M059J (cell line): ENCODE results near the gene AAGAB. TPM values are rescaled to one million over a fixed set of nuclear protein-coding genes. Genes with fewer than 3 reads are reported as not detected.
"Not testable (repeated sequence)": the region's sequence is repeated elsewhere in the genome, so short reads cannot be mapped to it uniquely, and the experiment has no call there.

Experiments used
- DNase-seq: peaks from one replicate; pipeline ENCODE4 v3.0.0-alpha.2; 2012; ENCODE audit warnings: low read depth
- total RNA-seq: library from RNA; depleted of rRNA; stranded (reverse); fragments of >200 nt; shearing (Covaris generic); gene quantifications from 2 replicates; pipeline ENCODE4 v1.2.3, GENCODE V29; 2014

AAGAB gene
- total RNA-seq, 1 experiment from 2014 or later = 106 TPM

GRCh38 chr15:67171471-67171870, 83.0 kb downstream of the AAGAB start:
- no peak for DNase-seq

DNA sequence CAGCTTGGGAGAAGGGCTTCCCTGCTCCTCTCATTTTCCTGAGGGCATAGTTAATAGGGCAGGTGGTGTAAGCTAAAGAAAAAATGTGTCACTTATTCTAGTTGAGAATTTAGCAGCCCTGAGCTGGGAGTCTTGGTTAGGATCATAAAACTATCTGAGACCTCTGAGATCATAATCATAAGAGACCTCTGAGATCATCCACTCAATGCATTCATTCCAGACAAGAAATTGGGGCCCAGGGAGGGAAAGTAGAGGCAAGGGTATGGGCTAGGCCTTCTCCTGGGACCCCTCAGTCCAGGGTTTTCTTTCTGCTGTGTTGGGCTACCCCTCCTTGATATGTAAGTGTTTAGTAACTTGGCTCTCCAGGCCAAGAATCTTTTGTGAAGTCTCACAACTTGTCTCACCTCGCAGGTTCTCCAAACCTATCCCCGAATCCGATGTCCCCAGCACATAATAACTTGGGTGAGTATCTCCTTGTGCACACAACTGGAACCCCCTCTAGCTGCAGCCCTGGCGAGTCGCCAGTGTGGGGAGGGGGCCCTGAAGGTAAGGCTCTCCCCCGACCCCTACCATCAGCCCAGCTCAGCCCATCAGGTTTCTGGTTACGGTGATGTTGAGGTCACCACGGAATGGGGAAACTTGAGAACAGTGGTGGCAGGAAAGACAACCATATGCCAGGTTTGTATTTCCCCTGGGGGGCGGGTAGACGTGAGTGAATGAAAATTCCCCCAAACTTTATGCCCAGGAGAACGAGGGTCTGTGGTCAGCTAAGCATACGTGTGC, 84.1 kb downstream of the AAGAB start:
- DNase-seq = no peak

DNA sequence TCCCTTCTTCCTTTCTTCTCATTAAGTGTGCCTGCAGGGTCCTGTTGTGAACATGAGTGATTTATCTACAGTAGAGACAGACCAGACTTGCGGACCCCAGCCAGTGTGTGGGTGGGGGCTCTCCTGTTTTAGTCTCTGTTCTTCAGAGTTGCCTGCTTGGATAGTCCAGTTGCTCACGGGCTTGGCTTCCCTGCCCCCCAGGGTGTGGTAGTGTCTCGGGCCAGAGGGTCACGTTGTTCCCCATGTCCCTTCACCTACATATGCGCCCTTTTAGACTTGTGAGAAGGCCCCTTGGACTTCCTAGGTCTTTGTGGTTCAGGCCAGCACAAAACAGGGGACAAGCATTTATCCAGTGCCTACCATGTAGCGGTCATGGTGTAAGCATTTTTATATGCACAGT, 85.8 kb downstream of the AAGAB start:
- no peak for DNase-seq

- DNase-seq = no peak
These were observed 87.4 kb downstream of the AAGAB start for GRCh38 chr15:67167091-67167490.

DNA sequence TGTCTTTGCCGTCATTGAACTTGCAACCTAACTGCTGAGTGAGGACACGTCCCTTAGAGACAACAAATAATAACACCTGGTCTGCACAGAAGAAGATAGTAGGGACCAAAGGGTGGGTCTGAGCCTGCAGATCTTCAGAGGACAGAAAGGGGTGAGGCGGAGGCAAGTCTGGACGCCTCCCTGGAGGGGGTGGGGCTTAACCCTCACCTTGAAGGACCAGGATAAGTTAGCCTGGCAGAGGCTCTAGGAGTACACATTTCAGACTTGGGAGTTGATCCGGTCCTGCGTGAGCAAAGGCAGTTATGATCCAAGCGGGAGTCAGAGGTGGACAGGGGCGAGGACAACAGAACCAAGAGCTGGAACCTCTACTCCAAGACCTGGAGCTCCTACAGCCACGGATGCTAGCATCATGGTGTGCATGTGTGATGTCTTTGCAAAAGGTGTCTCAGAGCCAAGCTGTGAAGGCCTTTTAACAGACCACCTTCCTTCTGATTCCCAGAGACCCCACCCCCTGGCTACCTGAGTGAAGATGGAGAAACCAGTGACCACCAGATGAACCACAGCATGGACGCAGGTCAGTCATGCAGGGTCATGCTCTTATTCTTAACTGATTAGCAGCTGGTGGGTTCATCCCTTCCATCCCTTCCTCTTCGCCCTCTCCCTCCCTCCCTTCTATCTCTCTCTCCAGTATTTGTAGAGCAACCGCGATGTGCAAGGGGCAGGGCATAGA, 88.0 kb downstream of the AAGAB start:
- DNase-seq = no peak

DNA sequence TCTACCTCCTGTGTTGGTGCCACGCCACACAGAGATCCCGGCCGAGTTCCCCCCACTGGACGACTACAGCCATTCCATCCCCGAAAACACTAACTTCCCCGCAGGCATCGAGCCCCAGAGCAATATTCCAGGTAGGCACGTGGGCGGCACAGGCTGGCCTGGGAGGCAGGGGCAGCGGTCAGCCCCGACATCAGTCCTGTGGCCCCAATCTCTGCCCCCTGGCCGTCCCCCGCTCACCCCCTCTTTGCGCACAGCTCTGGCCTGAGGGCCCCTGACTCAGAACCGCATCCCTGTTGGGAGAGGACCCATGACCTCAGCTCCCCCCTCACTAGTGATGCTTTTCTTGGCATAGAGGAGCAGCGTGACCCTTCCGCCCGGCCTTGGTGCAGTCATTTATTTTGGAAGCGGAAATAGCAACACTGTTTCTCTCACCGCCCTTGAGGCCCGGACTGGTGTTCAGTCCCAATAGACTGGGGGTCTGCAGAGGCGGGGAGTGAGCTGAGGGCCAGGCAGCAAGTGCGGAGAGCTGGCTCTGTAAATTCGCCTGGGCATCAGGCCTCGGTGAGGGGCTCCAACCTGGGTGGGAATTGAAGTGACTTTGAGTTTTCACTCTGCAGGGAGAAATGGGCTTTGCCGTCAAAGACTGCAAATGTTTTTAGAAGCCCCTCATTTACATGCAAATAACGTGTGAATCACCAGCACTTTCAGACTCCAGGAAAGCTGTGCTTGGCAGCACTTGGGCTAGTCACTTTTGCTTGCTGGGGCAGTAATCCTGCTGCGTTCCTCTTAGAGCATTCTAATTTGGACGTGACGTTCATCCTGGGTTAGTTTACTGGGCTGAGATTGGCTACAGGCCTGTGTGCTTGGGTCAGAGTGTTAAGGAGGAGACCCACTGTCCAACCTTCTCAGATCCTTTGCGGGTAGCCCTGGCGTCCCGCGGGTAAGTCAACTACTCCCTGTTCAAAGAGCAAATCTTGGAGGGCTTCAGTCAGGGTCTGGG, 88.9 kb downstream of the AAGAB start:
- peak; percentile 94 for DNase-seq

DNA sequence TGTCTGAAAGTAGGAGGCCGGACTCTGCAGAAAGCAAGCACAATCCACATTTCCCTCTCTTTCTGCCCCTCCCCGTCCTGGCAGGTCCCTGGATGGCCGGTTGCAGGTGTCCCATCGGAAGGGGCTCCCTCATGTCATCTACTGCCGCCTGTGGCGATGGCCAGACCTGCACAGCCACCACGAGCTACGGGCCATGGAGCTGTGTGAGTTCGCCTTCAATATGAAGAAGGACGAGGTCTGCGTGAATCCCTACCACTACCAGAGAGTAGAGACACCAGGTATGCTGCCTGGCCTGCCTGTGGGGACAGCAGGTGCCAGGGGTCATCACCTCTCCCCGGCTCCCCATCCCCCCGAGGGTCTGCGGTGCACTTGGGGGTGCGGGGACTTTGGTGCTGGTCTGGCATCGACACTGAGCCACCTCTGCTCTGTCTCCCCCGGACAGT, 89.6 kb downstream of the AAGAB start:
- DNase-seq = peak; percentile 46

DNA sequence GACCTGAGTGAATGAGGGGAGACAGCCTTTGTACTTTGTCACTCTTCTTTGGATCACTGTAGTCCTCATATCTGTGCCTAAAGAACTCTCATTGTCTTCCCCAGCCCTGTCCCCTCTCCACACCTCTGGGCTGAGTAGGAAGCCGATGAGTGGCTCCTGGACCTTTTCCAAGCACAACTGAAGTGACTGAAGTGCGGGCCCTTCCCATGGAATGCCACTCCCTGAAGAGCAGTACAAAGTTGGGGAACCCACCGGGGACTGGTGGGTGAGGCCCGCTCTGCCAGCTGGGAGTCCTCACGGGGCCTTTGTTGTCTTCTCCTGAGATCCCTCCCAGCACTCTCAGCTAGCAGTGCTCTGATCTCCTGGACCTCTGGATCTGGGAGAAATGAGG, 90.1 kb downstream of the AAGAB start:
- peak; percentile 81 for DNase-seq

DNA sequence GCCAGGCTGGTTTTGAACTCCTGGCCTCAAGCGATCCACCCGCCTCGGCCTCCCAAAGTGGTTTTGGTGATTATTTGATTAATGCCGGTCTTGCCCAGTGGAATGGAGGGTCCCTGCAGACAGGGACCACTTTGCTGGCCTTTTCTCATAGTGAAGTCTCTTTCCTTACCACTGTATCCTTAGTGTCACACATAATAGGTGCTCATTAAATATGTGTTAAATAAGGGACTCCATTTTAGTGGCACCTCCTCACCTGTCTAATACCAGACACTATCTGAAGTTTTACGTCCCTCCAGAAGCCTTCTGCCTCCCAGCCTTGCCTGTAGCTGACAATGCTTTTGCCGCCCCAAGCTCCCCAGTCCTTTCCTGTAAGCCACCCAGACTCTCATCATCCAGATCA, 91.3 kb downstream of the AAGAB start:
- DNase-seq = no peak

DNA sequence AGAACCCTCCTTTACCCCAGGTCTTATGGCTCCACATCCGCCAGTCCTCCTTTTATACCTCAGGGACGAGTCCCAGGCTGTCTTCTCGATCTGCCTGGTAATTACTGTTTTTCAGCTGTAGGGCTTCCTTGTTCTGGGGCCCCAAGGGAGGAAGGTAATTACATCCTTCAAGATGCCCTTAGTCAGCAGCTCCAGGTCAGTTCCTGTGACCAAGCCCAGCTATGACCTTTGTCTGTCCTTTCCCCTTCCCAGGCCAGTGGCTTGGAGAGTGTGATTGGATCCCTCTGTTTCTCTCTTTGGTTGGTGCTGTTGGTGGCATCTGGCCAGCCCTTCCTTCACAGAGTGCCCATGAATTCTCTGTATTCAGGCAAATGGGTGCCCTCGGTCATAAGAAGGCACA, 92.6 kb downstream of the AAGAB start:
- peak; percentile 64 for DNase-seq

- DNase-seq = no peak
These were observed 93.0 kb downstream of the AAGAB start for GRCh38 chr15:67161412-67161811.

- DNase-seq = no peak
These were observed 96.1 kb downstream of the AAGAB start for GRCh38 chr15:67158367-67158766.

GRCh38 chr15:67157521-67158252, 96.8 kb downstream of the AAGAB start:
- DNase-seq = no peak

GRCh38 chr15:67156834-67157233, 97.6 kb downstream of the AAGAB start:
- DNase-seq = no peak

DNA sequence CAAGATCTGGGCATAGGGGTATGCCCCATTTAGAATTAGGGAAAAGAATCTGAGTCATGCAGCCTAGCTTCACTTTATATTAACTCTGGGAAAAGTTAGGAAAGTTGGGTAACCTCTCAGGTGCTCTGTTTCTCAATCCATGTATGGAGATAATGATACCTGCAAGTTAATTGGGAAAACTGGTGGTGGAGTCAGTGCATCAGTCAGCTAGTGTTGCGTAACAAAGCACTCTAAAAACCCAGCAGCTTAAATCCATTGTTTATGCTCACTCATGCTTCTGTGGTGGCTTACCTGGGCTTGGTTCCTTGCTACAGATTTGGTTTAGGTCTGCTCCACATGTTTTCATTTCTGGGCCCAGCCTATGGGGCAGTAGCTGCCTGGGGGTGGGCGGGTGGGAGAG, 98.0 kb downstream of the AAGAB start:
- DNase-seq = no peak

- DNase-seq = no peak
These were observed 100.2 kb downstream of the AAGAB start for GRCh38 chr15:67154249-67154648.

GRCh38 chr15:67153044-67153443, 101.4 kb downstream of the AAGAB start:
- not testable (repeated sequence) for DNase-seq

GRCh38 chr15:67152429-67152828, 102.0 kb downstream of the AAGAB start:
- no peak for DNase-seq
